HG03520 (cell line): Measurements from ENCODE around the gene LRRK1.
"Not testable (repeated sequence)": the region's sequence is repeated elsewhere in the genome, so short reads cannot be mapped to it uniquely, and the experiment has no call there.

Experiments used
- ATAC-seq: cut with Tn5 transposase; IDR thresholded peaks from one replicate; pipeline ENCODE4 v1.9.1; 2021; ENCODE audit warnings: mild to moderate bottlenecking, moderate library complexity; ENCODE audit not compliant: unreplicated experiment

The LRRK1 gene

GRCh38 chr15:101066501-101067408 is 147.6 kb downstream of the LRRK1 start:
- no peak for ATAC-seq

GRCh38 chr15:101067660-101068522 is 148.7 kb downstream of the LRRK1 start:
- no peak for ATAC-seq

DNA sequence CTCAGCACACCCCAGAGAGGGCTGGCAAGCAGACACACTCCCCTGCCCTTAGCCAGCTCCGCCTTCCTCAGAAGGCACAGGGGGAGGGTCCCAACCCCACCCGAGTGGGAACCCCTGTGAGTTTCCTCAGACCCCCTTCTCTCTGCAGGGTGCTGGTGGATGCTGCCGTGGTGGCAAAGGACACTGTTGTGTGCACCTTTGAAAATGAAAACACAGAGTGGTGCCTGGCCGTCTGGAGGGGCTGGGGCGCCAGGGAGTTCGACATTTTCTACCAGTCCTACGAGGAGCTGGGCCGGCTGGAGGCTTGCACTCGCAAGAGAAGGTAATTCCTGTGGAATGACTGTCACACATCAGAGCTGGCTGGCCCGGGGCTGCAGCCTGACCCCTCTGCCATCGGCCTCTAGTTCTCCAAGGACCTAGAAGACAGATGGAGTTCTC is 149.4 kb downstream of the LRRK1 start:
- ATAC-seq = no peak

DNA sequence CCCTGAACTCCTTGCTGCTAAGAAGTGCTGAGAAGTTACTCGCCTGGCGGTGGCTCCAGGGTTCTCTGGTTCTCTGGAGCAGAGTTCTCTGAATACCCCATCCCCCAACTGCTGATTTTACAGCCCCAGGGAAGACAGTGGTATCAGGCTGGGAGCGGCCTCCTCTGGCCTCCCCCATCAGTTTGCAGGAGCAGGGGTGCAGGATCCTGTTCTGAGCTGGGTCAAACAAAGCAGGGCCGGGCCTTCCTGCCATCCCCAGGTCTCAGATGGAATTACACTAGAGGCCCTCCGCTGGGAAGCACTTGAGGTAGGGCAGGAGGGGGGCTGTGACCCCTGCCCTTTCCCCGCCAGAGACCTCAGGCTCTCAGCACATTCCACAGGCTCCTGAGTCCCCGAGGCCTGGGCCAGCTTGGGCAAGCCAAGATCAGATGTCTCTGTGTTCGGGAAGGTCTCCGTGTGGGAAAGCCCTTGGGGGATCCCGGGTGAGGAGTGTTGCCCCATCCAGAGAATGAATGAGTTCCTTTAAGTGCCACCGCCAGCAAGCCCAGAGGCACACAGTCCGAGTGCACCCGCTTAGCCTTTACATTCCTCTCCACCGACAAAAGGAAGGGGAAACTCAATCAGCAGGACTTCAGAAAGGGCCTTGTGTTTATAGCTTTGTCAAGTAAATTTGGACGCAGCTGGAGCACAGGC is 149.9 kb downstream of the LRRK1 start:
- no peak for ATAC-seq

- ATAC-seq = no peak
Measured at GRCh38 chr15:101069654-101069973, 150.5 kb downstream of the LRRK1 start.

- no peak for ATAC-seq
Measured at GRCh38 chr15:101070024-101070423, 150.9 kb downstream of the LRRK1 start.

DNA sequence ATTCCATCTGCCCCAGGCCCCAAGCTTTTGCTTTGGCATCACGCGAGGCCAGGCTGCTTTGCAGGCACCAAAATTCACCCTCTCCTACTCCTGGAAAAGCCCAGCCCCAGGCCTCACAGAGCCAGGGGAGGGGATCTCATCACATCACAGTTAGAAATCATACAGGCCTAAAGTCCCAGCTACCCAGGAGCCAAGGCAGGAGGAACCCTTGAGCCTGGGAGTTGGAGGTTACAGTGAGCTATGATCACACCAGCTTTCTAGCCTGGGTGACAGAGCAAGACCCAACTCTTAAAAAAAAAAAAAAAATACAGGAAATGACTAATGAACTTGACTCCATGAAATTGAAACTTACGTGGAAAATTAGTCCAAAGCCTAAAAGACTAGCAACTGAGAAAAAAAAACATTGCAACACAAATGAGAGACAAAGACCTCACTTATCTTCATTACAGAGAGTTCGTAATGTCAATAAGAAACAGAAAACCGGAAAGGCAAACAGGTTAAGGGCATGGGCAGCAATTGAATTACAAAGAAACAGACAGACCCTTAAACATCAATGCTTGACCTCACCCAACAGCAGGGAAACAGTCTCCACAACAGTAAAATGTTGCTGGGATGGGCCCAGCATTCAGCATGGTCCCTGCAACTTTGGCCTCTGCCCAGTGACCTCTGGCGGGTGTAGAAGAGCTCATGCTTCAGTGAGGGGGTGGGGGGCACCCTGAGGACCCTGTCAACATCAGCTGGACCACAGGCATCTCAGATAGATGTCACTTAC is 151.5 kb downstream of the LRRK1 start:
- no peak for ATAC-seq

DNA sequence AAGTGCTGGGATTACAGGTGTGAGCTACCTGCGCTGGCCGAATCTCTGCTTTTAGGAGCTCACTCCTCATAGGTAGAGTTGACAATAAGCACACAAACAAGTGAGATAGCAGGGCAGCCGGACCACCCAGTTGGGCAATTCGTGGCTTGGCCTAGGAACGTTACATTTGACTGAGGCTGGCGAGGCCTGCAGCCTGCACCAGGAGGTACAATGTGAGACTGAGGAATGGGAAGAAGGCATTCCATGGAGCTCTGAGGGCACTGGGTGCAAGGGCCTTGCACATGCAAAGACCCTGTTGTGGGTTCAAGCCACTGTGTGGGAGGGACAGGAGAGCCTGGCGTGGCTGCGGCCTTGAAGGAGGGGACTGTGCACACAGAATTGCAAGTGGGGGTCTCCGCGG is 152.5 kb downstream of the LRRK1 start:
- ATAC-seq = no peak

DNA sequence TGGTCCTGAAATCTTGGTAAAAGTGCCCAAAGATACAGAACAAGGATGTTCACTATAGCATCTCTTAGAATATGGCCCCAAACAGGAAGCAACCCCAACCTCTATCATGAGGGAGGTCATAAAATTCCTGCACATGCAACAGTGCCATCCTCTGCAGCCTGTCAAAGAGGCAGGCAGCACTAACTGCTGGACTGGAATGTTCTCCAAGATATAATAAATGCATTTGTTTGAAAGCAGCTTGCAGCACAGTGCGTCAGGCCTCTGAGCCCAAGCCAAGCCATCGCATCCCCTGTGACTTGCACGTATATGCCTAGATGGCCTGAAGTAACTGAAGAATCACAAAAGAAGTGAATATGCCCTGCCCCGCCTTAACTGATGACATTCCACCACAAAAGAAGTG is 153.1 kb downstream of the LRRK1 start:
- not testable (repeated sequence) for ATAC-seq

GRCh38 chr15:101077806-101078668 is 158.9 kb downstream of the LRRK1 start:
- not testable (repeated sequence) for ATAC-seq

DNA sequence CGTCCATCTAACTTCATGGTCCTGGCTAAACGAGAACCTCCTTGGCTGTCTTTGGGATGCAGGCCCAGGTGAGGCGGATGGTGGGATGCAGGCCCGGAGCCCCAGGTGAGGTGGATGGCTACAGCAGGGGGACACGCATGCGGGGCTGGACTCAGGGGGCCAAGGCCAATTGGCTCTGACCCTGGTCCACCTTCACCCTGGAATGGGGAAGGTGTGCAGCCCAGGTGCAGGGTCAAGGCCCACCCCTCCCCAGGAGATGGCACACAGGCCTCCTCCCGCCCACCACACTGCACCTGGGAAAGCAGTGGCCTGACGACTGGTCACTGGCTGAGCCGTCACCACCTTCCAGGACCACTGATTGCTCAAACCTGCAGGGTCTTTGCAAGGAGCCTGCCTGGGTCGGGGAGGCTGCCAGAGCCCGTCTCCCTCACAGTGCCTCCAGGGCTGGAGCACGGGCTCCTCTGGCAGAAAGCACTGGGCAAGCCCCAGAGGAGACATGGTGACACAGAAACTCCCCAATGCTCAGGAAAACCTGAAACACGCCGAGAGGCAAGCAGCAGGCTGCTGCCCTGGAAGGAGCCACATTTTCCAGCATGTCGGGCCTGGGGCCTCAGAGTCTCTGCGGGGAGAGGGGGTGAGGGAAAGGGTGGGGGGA is 159.6 kb downstream of the LRRK1 start:
- ATAC-seq = no peak

GRCh38 chr15:101081900-101082299 is 162.7 kb downstream of the LRRK1 start:
- no peak for ATAC-seq

- ATAC-seq = no peak
Measured at GRCh38 chr15:101083336-101084045, 164.3 kb downstream of the LRRK1 start.

DNA sequence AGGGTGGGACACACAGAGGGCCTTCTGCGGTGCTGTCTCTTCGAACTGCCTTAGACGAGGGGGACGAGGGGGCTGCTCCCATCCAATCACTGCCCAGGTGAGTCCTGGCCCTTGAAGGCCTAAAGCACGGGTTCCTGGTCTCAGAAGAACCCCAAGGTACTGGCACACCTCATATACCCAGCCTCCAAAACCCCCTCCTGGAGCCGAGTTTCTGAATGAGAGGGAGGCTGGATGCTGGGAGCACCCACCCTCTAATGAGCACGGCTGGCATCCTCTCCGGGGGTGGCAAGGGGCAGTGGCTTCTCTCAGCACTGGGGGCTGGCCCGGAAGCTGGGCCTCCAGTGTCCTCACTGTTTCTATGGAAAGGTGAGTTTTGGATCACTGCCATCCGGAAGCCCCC is 165.6 kb downstream of the LRRK1 start:
- ATAC-seq = no peak

GRCh38 chr15:101085311-101085700 is 166.1 kb downstream of the LRRK1 start:
- ATAC-seq = no peak

DNA sequence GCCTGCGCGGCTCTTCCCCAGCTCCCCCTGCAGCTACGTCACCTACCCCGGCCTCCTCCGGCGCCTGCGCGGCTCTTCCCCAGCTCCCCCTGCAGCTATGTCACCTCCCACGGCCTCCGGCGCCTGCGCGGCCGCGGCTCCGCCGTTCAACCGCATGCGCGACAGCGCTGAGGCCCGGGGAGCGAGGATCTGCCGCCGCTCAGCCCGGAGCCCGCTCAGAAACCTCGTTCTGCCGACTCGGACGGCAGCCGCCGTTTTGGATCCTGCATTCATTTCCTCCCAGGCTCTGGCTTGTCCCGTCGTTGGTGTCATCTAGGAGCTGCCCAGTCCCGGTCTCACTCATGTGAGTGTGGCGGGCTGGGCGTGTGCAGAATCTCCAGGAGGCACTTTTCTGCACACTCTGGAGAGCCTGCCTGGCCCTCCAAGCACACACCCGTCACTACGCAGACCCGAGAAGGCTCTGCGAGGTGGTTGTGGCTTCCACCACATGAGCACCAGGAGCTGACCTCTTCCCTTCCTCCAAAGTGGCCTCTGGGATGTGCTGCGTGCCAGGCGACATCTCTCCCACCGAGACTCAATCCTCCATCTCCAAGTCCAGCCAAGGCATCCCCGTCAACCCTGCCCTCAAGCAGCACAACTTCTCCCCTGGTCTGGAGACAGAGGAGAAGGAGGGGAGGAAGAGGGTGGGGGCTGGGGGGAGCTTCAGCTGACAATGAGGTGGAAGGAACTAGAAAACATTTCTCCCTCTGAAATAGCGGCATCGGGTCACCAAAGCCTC is 167.4 kb downstream of the LRRK1 start:
- ATAC-seq = no peak

DNA sequence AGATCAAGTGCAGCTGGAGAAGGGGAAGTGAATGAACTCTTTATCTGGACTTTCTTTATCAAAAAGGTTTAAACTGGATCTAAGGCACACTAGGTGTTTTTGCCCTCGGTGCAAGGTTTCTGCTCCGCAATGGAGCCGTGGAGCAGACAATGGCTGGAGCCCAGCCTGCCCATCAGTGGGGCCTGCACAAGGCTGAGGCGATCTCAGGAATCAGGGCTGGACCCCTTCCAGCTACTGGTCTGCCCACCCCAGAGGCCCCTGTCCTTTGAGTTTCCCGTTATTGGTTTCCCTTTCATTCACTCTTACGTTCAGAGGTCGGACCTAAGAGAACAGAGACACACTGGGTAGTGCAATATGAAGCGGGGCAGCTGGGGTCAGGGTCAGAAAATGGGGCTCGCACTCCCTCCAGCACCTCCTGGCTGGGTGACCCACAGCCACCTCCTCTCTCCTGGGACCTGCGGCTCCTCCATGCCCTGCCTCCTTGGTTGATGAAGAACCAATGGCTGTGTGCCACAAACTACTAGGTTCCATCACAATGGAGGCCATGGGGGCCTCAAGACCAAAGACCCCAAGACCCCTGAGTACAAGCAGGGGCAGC is 168.1 kb downstream of the LRRK1 start:
- ATAC-seq = no peak
